ENCODE measurements around the gene GANC. TPM values are rescaled to one million over a fixed set of nuclear protein-coding genes. Genes with fewer than 3 reads are reported as not detected.

The GANC gene
- total RNA-seq, 1 donor from 2014 or later = 15.0 TPM

- ATAC-seq (ENCODE audit: poor library complexity) = no peak
- no peak for DNase-seq
- intact Hi-C loops (cut with DNase I) = no loop called here
Measured at GRCh38 chr15:42365921-42366550, 93.0 kb downstream of the GANC start.

DNA sequence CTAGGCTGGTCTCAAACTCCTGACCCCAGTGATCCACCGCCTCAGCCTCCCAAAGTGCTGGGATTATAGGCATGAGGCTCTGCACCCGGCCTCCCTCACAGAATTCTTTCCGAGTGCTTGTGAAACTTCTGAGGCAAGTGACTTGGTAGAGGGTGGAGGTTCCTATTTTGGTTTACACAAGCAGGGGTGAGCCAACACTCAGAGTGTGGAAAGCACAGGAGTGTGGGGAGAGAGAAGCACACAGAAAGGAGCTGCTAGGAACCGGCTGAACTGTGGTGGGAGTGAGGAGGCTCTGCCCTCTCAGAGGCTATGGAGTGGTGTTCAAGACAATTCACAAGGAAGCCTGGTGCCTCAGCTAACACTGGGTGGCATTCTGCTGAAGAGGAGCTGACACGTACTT is 94.0 kb downstream of the GANC start:
- intact Hi-C loops (cut with DNase I) = no loop called here
- no peak for DNase-seq
- no peak for ATAC-seq (ENCODE audit: poor library complexity)

- intact Hi-C loops (cut with DNase I) = no loop called here
- ATAC-seq (ENCODE audit: poor library complexity) (no peak), DNase-seq (no peak)
Measured at GRCh38 chr15:42368096-42368495, 95.1 kb downstream of the GANC start.

GRCh38 chr15:42371096-42371495 is 98.1 kb downstream of the GANC start:
- intact Hi-C loops (cut with DNase I) = no loop called here
- ATAC-seq (ENCODE audit: poor library complexity) = no peak
- no peak for DNase-seq

GRCh38 chr15:42373274-42373673 is 100.3 kb downstream of the GANC start:
- intact Hi-C loops (cut with DNase I) = no loop called here
- DNase-seq (peak; percentile 77), ATAC-seq (ENCODE audit: poor library complexity) (peak; percentile 74)

DNA sequence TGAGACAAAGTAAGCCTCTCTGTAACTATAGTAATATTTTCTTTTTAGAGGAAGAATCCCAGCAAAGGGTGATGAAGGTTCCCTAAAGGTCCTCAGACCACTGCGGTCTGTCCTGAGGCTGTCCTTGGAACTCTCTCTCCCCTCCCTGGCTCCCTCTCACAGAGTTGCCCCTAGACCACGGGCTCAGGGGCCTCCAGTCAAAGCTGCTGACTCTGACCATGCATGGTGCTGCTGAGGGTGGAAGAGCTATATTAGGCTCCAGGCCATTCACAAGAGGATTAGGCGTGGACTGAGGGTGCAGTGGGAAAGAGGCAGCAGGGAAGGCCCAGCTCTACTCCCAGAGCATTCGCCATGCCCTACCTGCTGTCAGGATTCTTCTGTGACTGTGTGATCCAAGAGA is 100.9 kb downstream of the GANC start:
- ATAC-seq (ENCODE audit: poor library complexity) (no peak), DNase-seq (no peak)
- intact Hi-C loops (cut with DNase I) = no loop called here

GRCh38 chr15:42374810-42375209 is 101.8 kb downstream of the GANC start:
- ATAC-seq (ENCODE audit: poor library complexity) (no peak), DNase-seq (no peak)
- intact Hi-C loops (cut with DNase I) = no loop called here

DNA sequence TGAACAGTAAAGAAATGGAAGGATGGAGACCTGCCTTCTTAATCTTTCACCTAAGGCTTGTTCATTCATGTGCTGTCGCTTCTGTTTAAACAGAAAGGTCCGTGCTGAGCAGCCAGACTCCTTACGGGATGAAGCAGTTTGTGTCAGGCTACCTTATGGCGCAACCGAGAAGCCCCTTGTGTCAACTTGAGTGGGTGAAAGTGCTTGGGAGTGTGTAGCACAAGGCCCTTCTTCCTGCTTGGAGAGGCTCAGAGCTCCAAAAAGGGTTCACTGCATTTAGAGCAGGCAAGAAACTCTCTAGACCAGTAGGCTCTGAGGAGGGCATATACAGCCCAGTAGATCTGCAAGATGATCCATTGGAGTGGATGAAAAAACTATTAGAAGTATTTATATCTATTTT is 102.3 kb downstream of the GANC start:
- intact Hi-C loops (cut with DNase I) = no loop called here
- DNase-seq (no peak), ATAC-seq (ENCODE audit: poor library complexity) (no peak)

DNA sequence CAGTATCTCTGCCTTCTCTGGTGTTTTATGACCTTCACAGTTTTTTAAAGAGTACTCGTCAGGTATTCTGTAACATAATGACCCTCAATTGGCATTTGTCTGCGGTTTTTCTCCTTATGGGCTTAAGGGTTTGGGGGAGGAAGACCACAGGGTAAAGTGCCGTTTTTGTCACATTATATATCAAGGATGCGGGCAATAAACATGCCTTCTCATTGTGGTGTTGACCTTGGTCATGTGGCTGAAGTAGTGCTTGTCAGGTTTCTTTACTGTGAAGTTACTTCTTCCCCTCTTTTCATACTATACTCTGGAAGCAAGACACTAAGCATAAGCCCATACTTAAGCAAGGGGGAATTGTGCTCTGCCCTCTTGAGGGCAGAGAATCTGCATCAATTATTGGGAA is 102.9 kb downstream of the GANC start:
- intact Hi-C loops (cut with DNase I) = no loop called here
- ATAC-seq (ENCODE audit: poor library complexity) (no peak), DNase-seq (no peak)

- DNase-seq (no peak), ATAC-seq (ENCODE audit: poor library complexity) (no peak)
- intact Hi-C loops (cut with DNase I) = no loop called here
Measured at GRCh38 chr15:42378011-42378410, 105.0 kb downstream of the GANC start.

- no peak for DNase-seq
- ATAC-seq (ENCODE audit: poor library complexity) = no peak
- intact Hi-C loops (cut with DNase I) = no loop called here
Measured at GRCh38 chr15:42384597-42384996, 111.6 kb downstream of the GANC start.

DNA sequence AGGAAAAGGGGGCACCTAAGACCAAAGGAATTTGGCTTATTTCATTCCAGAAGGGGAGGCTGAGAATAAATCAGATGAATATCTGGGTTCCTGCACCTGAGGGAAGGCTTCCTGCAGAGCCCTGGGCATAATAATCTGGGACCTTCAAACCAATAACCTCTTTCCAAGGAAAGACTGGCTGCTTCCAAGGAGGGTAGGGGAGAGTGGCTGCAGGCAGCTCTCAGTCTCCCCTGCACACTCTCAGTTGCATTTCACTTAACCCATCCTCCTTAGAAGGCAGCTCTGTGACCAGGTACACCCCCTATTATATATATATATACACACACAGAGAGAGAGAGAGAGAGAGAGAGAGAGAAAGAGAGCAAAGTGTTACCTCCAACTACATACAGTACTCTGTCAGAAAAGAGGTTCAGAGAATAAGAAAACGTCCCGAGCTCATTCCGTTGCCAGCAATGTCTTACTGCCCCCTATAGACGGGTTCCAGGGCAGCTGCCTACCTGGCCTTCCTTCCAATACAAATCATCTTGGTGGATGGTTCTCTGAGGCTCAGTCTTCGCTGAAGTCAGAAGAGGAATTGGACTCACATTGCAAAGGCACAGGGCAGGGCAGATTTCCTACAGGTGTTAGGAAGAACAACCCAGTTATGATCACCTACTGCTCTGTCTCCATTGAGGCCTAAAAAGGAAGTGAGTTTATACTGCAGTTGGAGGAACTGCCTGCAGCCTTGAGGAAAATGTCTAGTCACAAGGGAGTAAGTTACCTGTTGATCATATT is 112.4 kb downstream of the GANC start:
- DNase-seq (no peak), ATAC-seq (ENCODE audit: poor library complexity) (peak; percentile 59)
- intact Hi-C loops (cut with DNase I) = no loop called here

GRCh38 chr15:42385980-42386700 is 113.1 kb downstream of the GANC start:
- no peak for ATAC-seq (ENCODE audit: poor library complexity)
- intact Hi-C loops (cut with DNase I) = no loop called here
- no peak for DNase-seq

DNA sequence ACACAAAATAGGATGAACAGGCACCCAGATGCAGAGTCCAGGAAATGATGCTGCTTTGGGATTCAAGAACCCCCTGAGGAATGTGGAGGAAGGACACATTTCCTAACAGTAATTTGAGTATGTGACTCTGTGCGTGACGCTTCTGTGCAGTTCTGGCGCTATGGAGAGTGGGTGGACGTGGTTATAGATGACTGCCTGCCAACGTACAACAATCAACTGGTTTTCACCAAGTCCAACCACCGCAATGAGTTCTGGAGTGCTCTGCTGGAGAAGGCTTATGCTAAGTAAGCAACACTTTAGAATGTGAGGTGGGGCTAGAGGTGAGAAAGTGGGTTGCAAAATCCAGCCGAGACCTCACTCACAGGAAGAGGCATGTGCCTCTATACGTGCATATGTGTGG is 114.6 kb downstream of the GANC start:
- DNase-seq (no peak), ATAC-seq (ENCODE audit: poor library complexity) (no peak)
- intact Hi-C loops (cut with DNase I) = no loop called here

DNA sequence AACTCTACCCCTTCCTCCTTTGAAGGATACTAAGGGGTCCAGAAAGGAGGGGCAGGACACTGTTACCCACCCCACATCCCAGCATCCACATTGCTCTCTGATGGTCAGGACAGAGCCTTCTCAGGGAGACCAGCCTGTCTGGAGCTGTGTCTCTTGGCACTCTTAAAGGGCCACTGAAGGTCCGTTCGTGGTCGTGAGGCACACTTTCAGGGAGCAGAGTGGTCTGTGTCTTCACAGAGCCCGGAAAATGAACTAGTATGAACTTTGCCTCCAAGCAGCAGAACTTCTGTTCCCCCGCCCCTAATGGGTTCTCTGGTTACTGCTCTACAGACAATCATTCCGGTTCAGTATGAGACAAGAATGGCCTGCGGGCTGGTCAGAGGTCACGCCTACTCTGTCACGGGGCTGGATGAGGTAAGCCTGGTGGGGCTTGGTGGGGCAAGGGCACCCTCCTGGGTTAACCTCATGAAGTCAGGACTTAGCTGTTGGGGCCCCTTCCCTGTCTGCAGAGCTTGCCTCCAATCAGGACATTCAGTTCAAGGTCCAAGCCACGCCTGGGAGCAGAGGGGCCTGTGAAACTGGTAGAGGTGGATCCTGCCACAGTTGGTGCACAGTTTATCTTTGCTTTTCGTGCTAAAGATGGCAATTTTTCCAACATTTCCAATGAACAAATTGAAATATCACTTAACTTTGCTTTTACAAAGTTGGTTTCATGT is 119.5 kb downstream of the GANC start:
- ATAC-seq (ENCODE audit: poor library complexity) (peak; percentile 27), DNase-seq (no peak)
- intact Hi-C loops (cut with DNase I) = no loop called here

GRCh38 chr15:42394106-42394505 is 121.1 kb downstream of the GANC start:
- ATAC-seq (ENCODE audit: poor library complexity) = no peak
- DNase-seq = no peak
- intact Hi-C loops (cut with DNase I) = no loop called here

- DNase-seq (no peak), ATAC-seq (ENCODE audit: poor library complexity) (no peak)
- intact Hi-C loops (cut with DNase I) = no loop called here
Measured at GRCh38 chr15:42395838-42396237, 122.8 kb downstream of the GANC start.

GRCh38 chr15:42401544-42402454 is 128.8 kb downstream of the GANC start:
- intact Hi-C loops (cut with DNase I) = no loop called here
- ATAC-seq (ENCODE audit: poor library complexity) (no peak), DNase-seq (no peak)

Measured in Right ventricle myocardium superior (tissue), 1 donor.